GM19452 (cell line): ENCODE results near the gene TMIE.

Source experiments
- ATAC-seq: cut with Tn5 transposase; IDR thresholded peaks from one replicate; pipeline ENCODE4 v1.9.1; 2021; ENCODE audit not compliant: unreplicated experiment

Gene TMIE

DNA sequence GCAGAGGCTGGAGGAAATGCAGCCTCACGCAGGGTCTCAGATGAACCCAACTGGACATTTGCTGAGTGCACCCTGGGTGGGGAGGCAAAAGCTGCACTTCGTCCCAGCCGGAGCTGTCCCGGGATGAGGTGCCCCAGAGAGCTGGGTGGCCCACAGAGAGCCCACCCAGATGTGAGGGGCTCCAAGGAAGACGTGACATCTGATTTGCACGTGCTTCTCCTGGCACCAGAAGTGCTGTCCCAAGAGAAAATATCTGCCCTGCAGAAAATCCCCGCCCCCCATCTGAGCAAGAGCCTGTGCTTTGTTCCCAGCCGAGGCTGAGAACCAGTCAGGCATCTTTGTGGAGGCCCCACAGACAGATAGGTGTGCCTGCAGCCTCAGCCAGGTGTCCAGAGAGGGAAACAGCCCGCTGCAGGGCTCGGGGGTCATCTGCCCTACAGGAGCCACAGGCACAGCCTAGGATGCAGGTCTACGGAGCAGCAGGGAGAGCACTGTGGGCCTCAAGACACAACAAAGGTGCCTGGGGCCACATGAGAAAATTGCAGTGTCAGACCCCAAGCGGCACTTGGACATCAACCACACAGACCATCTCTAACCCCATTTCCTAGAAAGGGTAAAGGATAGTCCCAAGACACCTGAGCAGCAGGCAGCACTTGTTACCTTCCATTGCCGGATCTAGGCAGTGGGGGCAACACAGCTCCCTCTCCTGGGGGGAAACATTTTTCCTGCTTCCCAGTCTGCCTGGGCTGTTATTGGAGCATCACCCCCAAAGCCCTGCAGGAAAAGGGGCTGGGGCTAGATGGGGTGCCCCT, 5.8 kb downstream of the TMIE start:
- no peak for ATAC-seq

DNA sequence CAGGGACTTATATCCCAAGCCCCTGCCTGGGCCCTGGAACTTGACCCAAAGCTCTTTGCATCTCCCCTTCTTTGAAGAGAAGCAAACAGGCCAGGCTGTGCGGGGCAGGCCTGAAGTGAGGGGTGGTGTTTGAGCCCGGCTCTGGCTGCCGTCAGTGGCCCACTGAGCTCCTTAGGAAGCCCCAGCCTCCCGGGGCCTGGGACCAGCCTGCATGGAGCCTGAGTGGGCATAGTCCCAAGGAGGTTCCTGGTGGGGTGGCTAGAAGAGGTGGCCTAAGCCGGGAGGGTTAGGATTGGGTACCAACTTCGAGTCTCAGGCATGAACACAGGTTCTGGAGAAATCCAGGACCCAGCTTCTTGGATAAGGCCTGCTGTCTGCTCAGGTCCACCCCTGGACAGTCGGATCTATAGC, 6.4 kb downstream of the TMIE start:
- no peak for ATAC-seq

DNA sequence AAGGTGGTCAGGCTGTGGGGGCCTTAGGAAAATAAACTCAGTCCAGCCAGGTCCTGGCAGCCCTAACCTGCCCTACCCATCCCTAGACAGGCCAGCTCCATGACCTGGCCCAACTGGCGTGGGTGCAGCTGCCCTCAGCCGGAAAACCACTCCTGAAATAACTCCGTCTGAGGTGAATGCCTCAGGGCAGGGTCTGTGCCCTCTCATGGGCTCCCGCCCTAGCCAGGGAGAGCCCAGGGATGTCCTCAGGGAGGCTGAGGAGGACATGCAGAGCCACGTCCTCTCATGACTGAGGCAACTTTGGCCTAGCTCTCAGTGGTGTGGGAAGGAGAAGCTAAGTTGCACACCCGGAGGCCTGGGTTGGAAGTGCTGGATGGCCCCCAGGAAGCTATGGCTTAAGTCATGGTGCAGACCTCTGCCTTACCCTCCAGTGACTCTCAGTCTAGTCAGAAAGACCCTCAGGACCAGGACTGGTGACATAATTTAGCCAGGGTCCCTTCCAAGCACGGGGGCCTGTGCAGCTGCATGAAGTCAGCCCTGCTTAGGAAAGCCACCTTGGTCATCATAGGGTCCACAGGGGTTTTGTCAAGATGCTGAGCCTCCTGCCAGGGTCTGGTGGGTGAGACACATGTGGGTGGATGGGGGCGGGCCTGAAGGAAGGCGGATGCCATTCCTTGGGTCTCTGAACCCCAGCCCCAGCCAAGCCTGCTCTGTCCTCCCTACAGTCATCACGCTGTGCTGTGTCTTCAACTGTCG, 7.4 kb downstream of the TMIE start:
- no peak for ATAC-seq

DNA sequence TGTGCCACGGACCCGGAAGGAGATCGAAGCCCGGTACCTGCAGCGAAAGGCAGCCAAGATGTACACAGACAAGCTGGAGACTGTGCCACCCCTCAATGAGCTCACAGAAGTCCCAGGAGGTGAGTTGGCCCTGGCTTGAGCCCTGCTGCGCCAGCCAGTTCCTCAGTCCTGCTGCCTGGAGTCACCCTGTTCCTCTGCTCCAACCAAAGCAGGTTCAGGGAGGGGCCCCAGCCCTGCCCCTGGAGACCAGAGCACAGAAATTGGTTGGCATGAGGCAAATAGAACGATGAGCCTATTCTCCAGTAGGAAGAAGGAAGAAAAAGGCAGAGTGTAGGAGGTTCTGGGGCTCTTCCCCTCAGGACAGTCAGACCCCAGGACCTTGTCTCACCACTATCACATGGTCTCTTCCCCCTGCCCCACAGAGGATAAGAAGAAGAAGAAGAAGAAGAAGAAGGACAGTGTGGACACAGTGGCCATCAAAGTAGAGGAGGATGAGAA, 8.0 kb downstream of the TMIE start:
- ATAC-seq, result no peak

DNA sequence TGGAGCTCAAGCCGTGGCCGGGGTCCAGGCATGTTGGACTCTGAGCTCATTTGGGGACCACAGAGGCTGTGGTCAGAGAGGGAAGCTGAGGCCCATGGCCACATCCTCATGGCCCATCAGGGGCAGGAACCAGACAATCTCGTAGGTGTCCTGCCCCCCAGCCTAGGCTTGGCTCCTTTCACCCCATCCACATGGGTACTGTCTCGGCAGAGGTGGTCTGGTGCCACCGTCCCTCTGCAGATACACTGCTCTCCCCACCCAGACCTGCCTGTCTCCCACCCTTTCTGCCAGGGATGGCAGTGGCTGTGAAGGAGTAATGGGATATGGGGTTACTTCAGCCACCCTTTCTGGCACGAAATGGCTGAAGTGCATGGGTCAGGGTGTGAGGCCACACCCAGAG, 8.5 kb downstream of the TMIE start:
- ATAC-seq, result no peak

DNA sequence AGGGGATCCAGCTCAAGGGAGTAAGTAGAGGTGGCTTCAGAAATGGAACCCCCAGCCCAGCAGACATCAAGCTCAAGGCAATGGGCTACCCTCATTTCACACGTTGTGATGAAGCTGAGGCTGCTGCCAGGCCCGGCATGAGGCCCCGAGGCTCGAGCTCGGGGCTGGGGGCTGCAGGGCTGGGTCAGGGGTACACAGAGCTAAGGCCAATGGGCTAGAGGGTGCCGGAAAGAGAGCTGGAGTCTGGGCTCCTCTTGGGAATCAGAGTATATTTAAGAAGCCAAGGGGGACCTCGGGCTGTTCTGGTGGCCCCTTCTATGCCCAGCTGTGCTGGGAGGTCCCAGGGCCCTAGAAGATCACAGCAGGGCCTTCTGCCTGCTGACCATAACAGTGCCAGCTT, 9.0 kb downstream of the TMIE start:
- no peak for ATAC-seq

DNA sequence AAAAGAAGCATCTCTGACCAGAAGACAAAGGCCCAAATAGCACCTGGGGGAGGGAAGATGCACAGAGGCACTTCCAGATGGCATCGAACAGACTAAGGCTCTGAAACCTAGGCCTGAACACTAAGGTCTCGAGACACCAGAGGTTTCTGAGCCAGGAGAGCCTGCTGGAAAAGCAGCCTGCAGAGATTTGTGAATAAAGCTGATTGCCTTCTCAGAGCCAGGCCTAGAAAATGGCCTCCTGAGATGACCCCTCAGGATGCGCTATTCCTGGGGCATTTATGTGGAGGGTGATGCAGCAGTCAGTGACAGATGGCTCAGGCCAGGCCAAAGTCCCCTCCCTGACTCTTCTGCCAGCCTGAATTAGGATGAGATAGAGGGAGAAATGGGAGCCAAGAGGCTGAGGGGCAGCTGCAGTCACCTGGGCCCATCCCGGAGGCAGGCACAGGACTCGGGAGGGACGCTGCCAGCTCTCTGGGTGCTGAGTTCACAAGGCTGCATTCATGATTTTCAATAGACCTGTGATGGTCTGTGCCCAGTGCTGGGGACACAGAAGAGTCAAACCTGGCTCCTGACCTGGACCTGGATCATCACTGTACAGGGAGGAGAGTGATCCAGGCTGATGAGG, 9.6 kb downstream of the TMIE start:
- ATAC-seq, result no peak

DNA sequence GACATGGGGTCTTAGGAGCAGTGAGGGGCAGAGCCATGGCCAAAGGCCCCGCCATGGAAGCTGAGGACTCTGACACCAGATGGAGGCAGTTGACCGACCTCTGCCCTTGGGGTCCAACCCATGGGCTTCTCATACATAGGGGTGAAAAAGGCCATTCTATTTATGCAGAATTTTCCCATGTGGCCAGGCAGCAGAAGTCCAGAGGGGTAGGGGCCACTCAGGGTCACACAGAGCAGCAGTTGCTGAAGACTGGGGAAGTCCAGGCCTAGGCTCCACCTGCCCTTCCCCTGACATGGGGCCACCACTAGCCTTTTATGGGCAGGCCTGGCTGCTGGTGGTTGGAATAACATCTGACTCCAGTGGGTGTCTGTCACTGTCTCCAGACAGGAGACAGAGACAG, 10.1 kb downstream of the TMIE start:
- ATAC-seq, result no peak

DNA sequence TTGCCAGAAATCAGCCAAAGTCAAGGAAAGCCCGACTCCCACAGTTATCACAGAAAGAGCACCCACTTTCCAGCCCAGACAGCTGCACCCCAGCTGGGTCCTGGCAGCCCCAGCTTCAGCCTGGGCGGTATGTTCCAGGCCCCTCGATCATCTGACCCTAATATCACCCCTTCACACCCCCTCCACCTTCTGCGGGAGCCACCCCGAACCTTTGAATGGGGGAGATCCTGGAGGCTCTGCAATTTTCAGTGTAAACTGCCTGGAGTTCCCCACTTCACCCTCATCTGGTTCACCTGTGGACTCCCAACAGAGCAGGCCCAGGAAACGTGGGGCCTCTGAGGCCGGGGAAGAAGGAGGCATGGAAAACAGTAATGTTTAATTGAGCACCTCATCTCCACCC, 10.6 kb downstream of the TMIE start:
- ATAC-seq, result no peak

DNA sequence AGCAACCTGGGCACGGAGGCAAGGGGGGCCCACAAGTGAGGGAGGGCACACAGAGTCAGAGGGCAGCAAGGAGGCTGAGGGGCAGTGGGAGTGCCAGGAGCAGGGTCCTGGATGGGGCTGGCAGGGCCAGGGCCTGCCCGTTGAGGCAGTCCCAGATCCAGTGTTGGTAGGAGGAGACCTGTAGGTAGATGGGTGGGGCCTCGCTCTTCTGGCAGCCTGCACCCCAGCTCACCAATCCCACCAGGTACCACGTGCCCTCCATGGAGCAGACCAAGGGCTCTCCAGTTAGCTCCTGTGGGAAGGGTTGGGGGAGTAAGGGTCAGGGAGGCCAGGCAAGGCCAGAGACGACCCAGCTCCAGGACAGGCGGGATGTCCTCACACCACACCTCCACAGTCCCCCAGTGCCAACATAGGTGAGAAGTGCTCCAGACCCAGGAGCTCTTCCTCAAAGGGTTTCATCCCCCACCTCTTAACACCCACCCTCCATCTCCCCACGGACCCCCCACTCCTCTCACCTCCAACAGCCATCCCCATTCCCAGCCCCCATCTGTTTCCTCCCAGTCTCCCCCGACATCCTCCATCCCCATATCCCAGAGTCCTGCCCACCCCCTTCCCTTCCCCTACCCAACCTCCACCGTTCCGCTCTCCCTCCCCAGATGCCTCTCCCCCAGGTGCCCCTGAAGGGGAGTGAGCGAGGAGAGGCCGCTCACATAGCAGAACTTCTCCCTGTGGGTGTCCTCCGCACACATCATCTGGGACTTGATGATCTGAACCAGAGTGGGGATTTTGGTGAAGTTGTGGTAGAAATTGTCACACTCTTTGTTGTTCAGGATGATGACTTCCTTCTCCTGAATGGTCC, 11.2 kb downstream of the TMIE start:
- ATAC-seq, result no peak

DNA sequence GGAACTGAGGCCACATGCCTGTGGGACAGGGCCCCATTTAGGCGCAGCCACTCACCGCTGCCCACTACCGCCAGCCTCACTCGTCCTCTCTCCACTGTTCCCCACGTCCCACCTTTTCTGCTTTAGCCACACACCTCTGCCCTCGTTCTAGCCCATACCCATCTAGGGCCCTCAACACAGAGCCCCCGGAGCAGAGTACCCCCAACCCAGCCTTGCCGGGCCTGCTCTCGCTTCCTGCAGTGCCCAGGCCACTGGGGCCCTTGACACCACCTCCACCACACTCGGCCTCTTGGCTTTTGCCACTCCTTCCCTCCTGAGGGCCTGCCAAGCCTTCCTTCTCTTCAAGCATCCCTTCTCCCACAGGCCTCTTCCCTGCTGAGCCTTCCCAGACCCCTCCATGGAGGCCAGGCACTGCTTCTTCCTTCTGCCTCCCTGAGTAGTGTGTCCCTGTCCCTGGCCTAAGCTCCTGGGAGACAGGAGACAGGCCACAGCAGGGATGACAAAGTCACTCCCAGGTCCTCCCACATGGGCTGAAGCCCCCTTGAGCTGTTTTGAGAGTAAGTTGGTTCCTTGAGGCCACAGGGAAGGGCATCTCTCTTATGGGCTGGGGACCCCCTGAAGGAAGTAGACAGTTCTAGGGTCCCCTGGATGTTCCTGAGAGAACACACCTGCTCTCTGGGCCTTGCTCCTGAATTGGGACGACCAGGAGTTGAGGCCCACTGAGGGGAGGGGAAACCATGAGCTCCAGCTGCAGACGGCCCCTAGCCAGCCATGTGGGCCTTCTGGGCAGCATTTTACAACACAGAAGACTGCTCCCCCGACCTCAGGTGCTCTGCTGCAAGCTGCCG, 12.1 kb downstream of the TMIE start:
- ATAC-seq, result no peak

DNA sequence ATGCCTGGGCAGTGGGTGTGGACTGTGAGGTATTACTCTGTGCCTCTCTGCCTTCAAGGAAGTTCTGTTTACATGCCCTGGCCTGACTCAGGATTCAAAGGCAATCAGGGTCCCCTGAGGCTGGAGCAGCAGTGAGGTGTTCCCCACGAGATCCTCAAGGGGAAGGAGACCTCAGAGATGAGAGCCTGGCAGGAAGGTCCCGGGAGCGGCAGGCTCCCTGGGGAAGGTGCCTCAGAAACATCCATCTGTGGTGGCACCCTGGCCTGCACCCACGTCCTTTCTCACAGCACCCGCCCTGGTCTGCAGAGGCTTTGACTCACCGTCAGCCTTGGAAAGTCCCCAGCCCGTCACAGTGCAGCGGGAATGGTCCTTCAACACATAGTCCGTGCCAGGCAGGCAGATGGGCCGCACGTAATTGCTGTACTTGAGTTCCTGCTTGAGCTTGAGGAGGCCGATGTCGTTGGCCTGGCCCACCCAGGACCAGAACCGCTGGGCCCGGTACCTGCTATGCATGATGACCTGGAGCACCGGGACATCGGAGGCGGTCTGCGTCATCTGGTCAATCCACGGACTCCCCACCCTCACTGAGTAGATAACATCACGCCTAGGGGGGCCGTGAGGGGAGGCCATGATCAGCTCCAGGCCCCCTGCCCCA, 12.8 kb downstream of the TMIE start:
- ATAC-seq, result no peak

DNA sequence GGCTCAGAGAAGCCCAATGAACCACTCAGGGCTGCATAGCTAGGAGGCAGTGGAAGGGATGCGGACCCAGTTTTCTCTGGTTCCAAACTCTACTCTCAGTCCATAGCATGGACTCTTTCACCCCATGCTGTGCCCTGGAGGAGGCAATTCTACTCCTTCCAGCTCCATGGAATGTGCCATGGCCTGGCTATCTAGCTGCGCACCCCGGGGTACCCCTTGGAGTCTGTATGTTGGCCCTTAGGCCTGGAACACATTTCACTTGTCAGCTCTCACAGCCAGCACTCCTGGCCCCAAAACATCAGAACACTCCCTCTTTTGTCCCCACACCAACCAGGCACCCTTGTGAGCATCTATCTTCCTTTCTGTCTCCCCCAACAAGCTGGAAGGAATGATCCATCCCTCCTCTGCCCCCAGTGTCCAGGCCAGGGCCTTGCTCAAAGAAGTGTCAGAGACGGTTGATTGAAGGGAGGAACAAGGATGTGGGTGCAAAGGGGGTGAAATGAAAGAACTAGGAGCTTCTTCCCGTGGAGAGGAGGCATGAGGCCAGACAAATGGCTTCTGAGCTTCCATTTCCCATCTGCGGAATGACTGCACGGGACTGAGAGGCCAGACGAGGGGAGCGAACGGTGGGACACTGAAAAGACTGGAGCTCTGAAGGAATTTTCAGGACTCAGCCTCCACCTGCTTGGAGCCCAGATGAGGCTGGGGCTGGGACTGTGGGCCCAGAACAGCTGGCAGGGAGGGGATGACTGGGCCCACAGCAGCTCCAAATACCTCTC, 13.7 kb downstream of the TMIE start:
- ATAC-seq, result no peak

DNA sequence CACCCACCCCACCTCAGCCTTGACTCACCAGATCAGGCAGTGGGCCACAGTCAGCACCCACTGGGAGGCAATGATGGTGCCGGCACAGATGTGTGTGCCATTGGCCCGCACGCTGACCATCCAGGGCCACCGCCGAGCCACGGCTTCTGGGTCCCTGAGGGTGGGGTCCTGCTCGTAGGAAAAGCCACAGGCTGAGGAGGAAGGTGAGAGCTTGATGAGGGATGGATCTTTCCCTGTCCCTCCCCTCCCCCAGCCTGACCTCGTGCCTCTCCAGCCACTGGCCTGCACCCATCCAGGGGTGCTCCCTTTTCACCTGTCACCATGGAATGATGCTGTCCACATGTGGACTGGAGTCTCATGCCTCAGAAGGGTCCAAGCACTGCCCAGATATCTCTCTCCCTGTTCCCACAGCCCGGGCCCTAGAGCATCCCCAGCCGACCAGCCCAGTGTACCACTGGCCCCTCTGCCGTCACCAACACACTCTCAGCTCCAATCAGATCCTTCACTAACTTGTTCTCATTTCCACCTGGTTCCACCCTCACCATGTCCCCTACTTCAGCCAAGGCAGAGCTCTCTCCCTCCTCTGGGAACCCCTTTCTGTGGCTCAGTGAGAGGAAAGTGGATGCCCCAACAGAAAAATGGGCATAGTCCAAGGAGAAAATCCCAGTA, 14.4 kb downstream of the TMIE start:
- no peak for ATAC-seq

DNA sequence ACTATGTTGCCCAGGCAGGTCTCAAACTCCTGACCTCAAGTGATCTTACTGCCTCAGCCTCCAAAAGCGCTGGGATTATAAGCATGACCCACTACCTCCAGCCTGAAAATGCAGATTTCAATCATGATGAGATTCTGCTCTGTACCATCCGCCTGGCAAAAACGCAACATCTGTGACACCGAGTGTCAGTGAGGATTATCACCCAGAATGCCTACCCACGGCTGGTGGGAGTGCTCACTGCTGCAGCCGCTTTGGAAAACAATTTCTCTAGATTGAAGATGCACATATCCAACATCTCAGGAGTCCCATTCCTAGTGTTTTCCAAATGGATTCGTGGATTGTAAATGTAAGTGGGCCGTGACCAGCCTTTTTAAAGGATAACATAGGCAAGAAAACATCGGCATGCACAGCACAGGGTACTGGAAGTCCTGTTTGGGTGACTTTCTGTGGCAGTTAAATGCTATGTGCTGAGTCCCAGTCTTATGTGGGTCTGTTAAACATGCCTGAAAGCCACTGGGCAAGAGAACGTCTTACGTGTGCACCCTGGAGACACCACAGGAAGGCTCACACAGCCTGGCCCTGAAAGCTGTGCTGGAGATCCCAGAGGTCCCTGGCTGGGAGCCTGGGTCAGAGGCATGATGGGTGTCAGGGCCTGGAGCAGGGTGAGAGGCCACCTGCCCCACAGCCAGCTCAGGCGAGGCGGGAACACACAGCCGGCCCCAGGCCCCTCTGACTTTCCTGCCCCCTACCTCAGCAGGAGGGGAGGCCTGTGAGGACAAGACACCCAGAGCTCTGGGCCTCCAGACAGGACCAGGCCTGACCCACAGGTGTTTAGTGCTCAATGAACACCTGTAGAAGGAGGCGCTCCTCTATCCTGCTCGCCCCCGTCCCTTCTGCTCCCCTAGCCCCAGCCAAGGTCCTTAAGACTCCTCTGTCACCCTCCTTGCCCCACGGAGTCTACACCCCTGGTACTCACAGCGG, 15.6 kb downstream of the TMIE start:
- no peak for ATAC-seq

DNA sequence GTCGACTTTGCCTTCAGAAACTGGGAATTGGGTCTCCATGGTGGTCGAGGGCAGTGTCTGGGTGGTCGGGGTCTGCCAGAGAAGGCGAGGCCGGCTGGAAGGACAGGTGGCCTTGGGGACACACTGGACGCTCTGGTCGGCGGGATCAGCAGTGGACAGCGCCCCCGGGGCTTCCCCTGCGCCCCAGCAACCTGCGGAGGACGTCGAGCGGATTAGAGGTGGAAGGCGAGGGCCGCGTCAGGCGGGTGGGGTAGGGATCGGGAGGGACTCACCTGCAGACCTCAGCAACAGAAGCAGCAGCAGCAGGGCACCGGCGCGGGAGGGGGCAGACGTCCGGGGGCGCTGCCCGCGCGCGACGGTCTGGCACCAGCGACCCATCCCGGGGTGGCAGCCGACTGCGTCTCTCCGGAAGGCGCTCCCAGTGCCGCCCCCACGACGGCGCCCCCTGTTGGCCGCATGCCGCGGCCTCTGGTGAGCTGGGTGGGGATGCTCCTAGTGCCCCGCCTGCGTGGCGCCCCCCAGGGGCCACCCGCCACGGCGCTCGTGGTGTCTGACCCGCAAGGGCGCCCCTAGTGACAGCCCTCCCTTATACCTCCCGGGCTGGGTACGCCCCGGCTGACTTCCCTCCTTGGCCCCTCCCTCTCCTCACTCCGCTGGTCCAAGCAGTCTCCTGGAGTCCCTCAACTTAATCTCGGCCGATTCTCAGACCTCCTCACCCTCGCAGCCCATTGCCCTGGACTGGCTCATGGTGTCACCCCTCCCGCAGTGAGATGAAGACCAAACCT, 16.4 kb downstream of the TMIE start, which contains the start of gene PRSS50:
TSS of gene PRSS50 (minus strand) at position 423 of the 785 bp plus-strand sequence. CDS start at position 378, 45 bp downstream.
- no peak for ATAC-seq
